K562 (cell line): ENCODE data around the gene ANKEF1. TPM values are rescaled to one million over a fixed set of nuclear protein-coding genes. Genes with fewer than 3 reads are reported as not detected.

Experiments used
- ATAC-seq: fragments of 200-7000 bp; cut with Tn5 transposase; 3 replicates; pipeline ENCODE4 v1.9.1; 2020; ENCODE audit warnings: moderate library complexity
- BruUV-seq: library from RNA; stranded (reverse); fragments of 400-500 nt; replicated peaks from 2 replicates; lab custom pipeline; 2021; lab: Mats Ljungman, UMichigan
- CTCF ChIA-PET: fragments of 300-600 bp; formaldehyde crosslinking; extraction: SDS; loops from one replicate; lab custom pipeline; 2021; ENCODE audit warnings: low intra/inter-chr PET ratio; lab: Yijun Ruan, JAX
- POLR2A ChIA-PET: fragments of 300-600, 350-650 bp; sonication (Branson Sonifier 250); formaldehyde crosslinking; extraction: SDS; loops from one replicate; lab custom pipeline; 2021; ENCODE audit warnings: antibody characterized with exemption, inconsistent platforms; lab: Yijun Ruan, JAX
- DNase-seq, 4 experiments: peaks; one replicate each; pipeline versions ENCODE4 v3.0.0 to v3.0.0-alpha.2; 2011 to 2018; ENCODE audit warnings: low spot score in 3 of 4, mixed read lengths in 3 of 4; ENCODE audit errors: extremely low read depth in 1 of 4
- FAIRE-seq: peaks from 2 replicates; lab custom pipeline; 2011; peaks lifted over from hg19 to GRCh38; lab: Jason Lieb, UNC
- H2AFZ ChIP-seq: 2 replicates; pipeline ENCODE4 v1.6.0; 2011; ENCODE audit warnings: low read depth, low read length, control low read depth, inconsistent platforms
- H3K27ac ChIP-seq: fragments of 200-600 bp; 3 replicates; pipeline ENCODE4 v1.8.0; 2011; ENCODE audit warnings: low read depth, mild to moderate bottlenecking, control low read depth, inconsistent platforms, low read length, moderate library complexity, mixed read lengths; ENCODE audit errors: extremely low read depth
- H3K27me3 ChIP-seq, 2 experiments: fragments of 300-600 bp in 1 of 2; 2 replicates in 1 of 2; 3 replicates in 1 of 2; pipeline versions ENCODE4 v1.6.0 to v1.8.0; 2011; ENCODE audit warnings: inconsistent platforms in 2 of 2, low read length in 2 of 2, mild to moderate bottlenecking in 1 of 2, mixed read lengths in 1 of 2, moderate library complexity in 1 of 2; ENCODE audit not compliant: control insufficient read depth in 2 of 2, insufficient read depth in 2 of 2
- H3K36me3 ChIP-seq: fragments of 300-600 bp; 3 replicates; pipeline ENCODE4 v1.8.0; 2011; ENCODE audit warnings: mild to moderate bottlenecking, low read length, inconsistent platforms; ENCODE audit not compliant: control insufficient read depth, insufficient read depth
- H3K4me1 ChIP-seq, 2 experiments: fragments of 200-600 bp in 1 of 2; replicated peaks in 1 of 2; 2 replicates in 1 of 2; 3 replicates in 1 of 2; pipeline versions ENCODE4 v1.5.1 to v1.8.0; 2011; ENCODE audit warnings: inconsistent platforms in 2 of 2, low read length in 2 of 2, mild to moderate bottlenecking in 1 of 2, mixed read lengths in 1 of 2, moderate library complexity in 1 of 2; ENCODE audit not compliant: control insufficient read depth in 2 of 2, insufficient read depth in 2 of 2
- H3K4me2 ChIP-seq: 2 replicates; pipeline ENCODE4 v1.6.1; 2011; ENCODE audit warnings: low read length, control low read depth, inconsistent platforms, mixed read lengths; ENCODE audit not compliant: insufficient read depth
- H3K4me3 ChIP-seq: fragments of 200-600 bp; sonication (generic), shearing (Covaris generic); 2 replicates; pipeline ENCODE4 v1.5.1; 2016; ENCODE audit warnings: control low read depth, inconsistent platforms
- H3K79me2 ChIP-seq: fragments of 200-600 bp; 3 replicates; pipeline ENCODE4 v1.8.0; 2011; ENCODE audit warnings: low read length, inconsistent platforms; ENCODE audit not compliant: control insufficient read depth, insufficient read depth
- H3K9ac ChIP-seq, 2 experiments: 2 replicates each; pipeline versions ENCODE4 v1.6.0 to v1.6.1; 2011; ENCODE audit warnings: low read depth in 2 of 2, low read length in 2 of 2, control low read depth in 1 of 2, inconsistent platforms in 1 of 2, mild to moderate bottlenecking in 1 of 2, mixed read lengths in 1 of 2; ENCODE audit not compliant: insufficient read depth in 1 of 2
- H3K9me1 ChIP-seq: one replicate; pipeline ENCODE4 v1.6.0; 2011; ENCODE audit warnings: inconsistent platforms, mild to moderate bottlenecking, low read length, moderate library complexity; ENCODE audit not compliant: control insufficient read depth, insufficient read depth
- H3K9me3 ChIP-seq: replicated peaks from 2 replicates; pipeline ENCODE4 v1.5.1; 2011; ENCODE audit warnings: low read depth, low read length, inconsistent platforms; ENCODE audit not compliant: control insufficient read depth, insufficient read depth
- H4K20me1 ChIP-seq: replicated peaks from 2 replicates; pipeline ENCODE4 v1.6.1; 2011; ENCODE audit warnings: low read length, inconsistent platforms, mixed read lengths; ENCODE audit not compliant: control insufficient read depth, insufficient read depth
- CSDE1 ChIP-seq, 2 experiments: fragments of 450-650 bp; IDR thresholded peaks; 2 replicates each; pipeline ENCODE4 v1.6.1; 2016; ENCODE audit warnings: mild to moderate bottlenecking in 1 of 2
- DPF2 ChIP-seq: fragments of 450-650 bp; IDR thresholded peaks from 2 replicates; pipeline ENCODE4 v1.6.1; 2016
- SMARCA5 ChIP-seq: fragments of 450-650 bp; IDR thresholded peaks from 2 replicates; pipeline ENCODE4 v1.6.1; 2016
- TCF3 ChIP-seq: sonication (generic); formaldehyde crosslinking; IDR thresholded peaks from 2 replicates; pipeline ENCODE4 v1.4.0; 2020; ENCODE audit warnings: mild to moderate bottlenecking, missing genetic modification reagents
- ZBTB11 ChIP-seq, 3 experiments: fragments of 200-800 bp in 1 of 3; fragments of 250-450 bp in 1 of 3; fragments of 450-650 bp in 1 of 3; sonication (Bioruptor Pico) in 1 of 3; sonication (Bioruptor generic) in 1 of 3; formaldehyde crosslinking in 1 of 3; IDR thresholded peaks; 2 replicates each; pipeline versions ENCODE4 v1.6.1 to v1.8.0; 2016 to 2022; ENCODE audit warnings: mild to moderate bottlenecking in 2 of 3, missing genetic modification characterization in 2 of 3, missing compliant biosample characterization in 1 of 3, moderate library complexity in 1 of 3
- WGBS: fragments of 100-300 bp; shearing (Covaris generic); methylation state at CpG from one replicate; pipeline ENCODE4 v1.1.6; 2016; ENCODE audit warnings: low coverage, mixed read lengths; ENCODE audit not compliant: insufficient coverage; ENCODE audit errors: missing lambda C conversion rate; 5-methylcytosine and 5-hydroxymethylcytosine counted together
- in situ Hi-C: fragments of 300-500 bp; cut with MboI; formaldehyde crosslinking; loops from 4 replicates; pipeline ENCODE4 v1.15.0; 2018; ENCODE audit warnings: inconsistent platforms, mixed read lengths
- intact Hi-C: fragments of 100-400 bp; cut with micrococcal nuclease; formaldehyde crosslinking; loops from 2 replicates; pipeline ENCODE4 v1.14.2; 2022
- polyA plus RNA-seq, 8 experiments: library from polyadenylated mRNA; depleted of rRNA in 4 of 8; stranded (reverse) in 5 of 8; unstranded in 3 of 8; fragments of >200 nt; fragmentation: Nextera tagmentation in 2 of 8; fragmentation: Illumina TruSeq in 1 of 8; extraction: Ambion mirVana in 2 of 8; extraction: Trizol in 1 of 8; gene quantifications; 2 replicates each; pipeline versions ENCODE4 v1.2.1 to v1.2.3, GENCODE V29; 2011 to 2014; ENCODE audit warnings: inconsistent platforms in 1 of 8, missing spikeins in 1 of 8
- total RNA-seq, 7 experiments: library from RNA; depleted of rRNA in 6 of 7; stranded (reverse); fragments of >200 nt in 6 of 7; fragmentation: Illumina TruSeq in 2 of 7; extraction: Trizol in 2 of 7; gene quantifications; 2 replicates each; pipeline versions ENCODE4 v1.2.1 to v1.2.3, GENCODE V29; 2011 to 2021; ENCODE audit warnings: low replicate concordance in 1 of 7
- TF ChIP-seq, protein P1 (sequence below): fragments of 250-450 bp; sonication (Bioruptor Pico); IDR thresholded peaks from 2 replicates; pipeline ENCODE4 v1.4.0; 2020

Gene ANKEF1
- total and polyA plus RNA-seq, 9 of the 15 experiments (the other 6 are each of a cell fraction or from before 2014, with no cell fraction given) = 0.35 to 2.1 (median 1.7) TPM

GRCh38 chr20:10076126-10077080 lies 41.6 kb downstream of the ANKEF1 start:
- Histone ChIP-seq H3K9me3 (no peaks in the 10 kb centered on the region), H2AFZ (no peak overlapping the region), H3K4me2 (no peak overlapping the region), H3K4me1 (no peaks in the 10 kb centered on the region), H3K4me3 (no peak overlapping the region), H4K20me1 (no peaks in the 10 kb centered on the region), H3K9ac (no peak overlapping the region), H3K27me3 (no peaks in the 10 kb centered on the region), H3K27ac (no peak overlapping the region), H3K9me1 (no peaks in the 10 kb centered on the region), H3K36me3 (no peaks in the 10 kb centered on the region), H3K79me2 (no peaks in the 10 kb centered on the region)
- ChIA-PET CTCF (no interaction called here), POLR2A (interaction anchor here (0.6 kb wide), 1 partner anchor 152 kb away, joined by 3 read pairs; no protein-coding TSS in a partner anchor)
- FAIRE-seq = no peak
- BruUV-seq = no TSS peak
- intact Hi-C loops (no loop called here), in situ Hi-C loops (no loop called here)
- 3% methylated on average over 5 of the region's 5 CpGs for WGBS
- ATAC-seq = no peak
- TF ChIP-seq, protein P1, sequence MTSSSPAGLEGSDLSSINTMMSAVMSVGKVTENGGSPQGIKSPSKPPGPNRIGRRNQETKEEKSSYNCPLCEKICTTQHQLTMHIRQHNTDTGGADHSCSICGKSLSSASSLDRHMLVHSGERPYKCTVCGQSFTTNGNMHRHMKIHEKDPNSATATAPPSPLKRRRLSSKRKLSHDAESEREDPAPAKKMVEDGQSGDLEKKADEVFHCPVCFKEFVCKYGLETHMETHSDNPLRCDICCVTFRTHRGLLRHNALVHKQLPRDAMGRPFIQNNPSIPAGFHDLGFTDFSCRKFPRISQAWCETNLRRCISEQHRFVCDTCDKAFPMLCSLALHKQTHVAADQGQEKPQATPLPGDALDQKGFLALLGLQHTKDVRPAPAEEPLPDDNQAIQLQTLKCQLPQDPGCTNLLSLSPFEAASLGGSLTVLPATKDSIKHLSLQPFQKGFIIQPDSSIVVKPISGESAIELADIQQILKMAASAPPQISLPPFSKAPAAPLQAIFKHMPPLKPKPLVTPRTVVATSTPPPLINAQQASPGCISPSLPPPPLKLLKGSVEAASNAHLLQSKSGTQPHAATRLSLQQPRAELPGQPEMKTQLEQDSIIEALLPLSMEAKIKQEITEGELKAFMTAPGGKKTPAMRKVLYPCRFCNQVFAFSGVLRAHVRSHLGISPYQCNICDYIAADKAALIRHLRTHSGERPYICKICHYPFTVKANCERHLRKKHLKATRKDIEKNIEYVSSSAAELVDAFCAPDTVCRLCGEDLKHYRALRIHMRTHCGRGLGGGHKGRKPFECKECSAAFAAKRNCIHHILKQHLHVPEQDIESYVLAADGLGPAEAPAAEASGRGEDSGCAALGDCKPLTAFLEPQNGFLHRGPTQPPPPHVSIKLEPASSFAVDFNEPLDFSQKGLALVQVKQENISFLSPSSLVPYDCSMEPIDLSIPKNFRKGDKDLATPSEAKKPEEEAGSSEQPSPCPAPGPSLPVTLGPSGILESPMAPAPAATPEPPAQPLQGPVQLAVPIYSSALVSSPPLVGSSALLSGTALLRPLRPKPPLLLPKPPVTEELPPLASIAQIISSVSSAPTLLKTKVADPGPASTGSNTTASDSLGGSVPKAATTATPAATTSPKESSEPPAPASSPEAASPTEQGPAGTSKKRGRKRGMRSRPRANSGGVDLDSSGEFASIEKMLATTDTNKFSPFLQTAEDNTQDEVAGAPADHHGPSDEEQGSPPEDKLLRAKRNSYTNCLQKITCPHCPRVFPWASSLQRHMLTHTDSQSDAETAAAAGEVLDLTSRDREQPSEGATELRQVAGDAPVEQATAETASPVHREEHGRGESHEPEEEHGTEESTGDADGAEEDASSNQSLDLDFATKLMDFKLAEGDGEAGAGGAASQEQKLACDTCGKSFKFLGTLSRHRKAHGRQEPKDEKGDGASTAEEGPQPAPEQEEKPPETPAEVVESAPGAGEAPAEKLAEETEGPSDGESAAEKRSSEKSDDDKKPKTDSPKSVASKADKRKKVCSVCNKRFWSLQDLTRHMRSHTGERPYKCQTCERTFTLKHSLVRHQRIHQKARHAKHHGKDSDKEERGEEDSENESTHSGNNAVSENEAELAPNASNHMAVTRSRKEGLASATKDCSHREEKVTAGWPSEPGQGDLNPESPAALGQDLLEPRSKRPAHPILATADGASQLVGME (CRISPR knock-in tag) = no peak
- no peak for TF ChIP-seq SMARCA5
- no peak for TF ChIP-seq DPF2
- TF ChIP-seq ZBTB11 (CRISPR knock-in tag; IDR thresholded peaks at IDR 0.05) = no peak
- TF ChIP-seq TCF3 (CRISPR knock-in tag) = no peak
- no peak for TF ChIP-seq CSDE1 (IDR thresholded peaks at IDR 0.05)
- no peak for DNase-seq
